Vagina (tissue), 2 donors: ENCODE measurements around the gene CCDC18. TPM values are rescaled to one million over a fixed set of nuclear protein-coding genes. Genes with fewer than 3 reads are reported as not detected.
"Not testable (repeated sequence)": the region's sequence is repeated elsewhere in the genome, so short reads cannot be mapped to it uniquely, and the experiment has no call there.

Source experiments
- DNase-seq, 2 donors: peaks; one replicate each; pipeline ENCODE4 v3.0.0-alpha.2; 2017; ENCODE audit errors: extremely low spot score in 2 of 2
- H3K27ac ChIP-seq: fragments of 200-600 bp; sonication (generic); one replicate; pipeline ENCODE4 v1.5.1; 2019
- H3K27me3 ChIP-seq: fragments of 200-600 bp; sonication (generic); one replicate; pipeline ENCODE4 v1.5.1; 2019
- H3K36me3 ChIP-seq, 2 donors: fragments of 200-600 bp; sonication (generic); one replicate each; pipeline ENCODE4 v1.5.1; 2017 to 2019
- H3K4me1 ChIP-seq: fragments of 200-600 bp; sonication (generic); one replicate; pipeline ENCODE4 v1.5.1; 2019
- H3K4me3 ChIP-seq, 2 donors: fragments of 200-600 bp; sonication (generic); 1 replicate in 1 of 2; 2 replicates in 1 of 2; pipeline ENCODE4 v1.5.1; 2016 to 2019
- H3K9me3 ChIP-seq: fragments of 200-600 bp; sonication (generic); one replicate; pipeline ENCODE4 v1.5.1; 2019
- POLR2A ChIP-seq, 2 donors: fragments of 450-650 bp; IDR thresholded peaks; one replicate each; pipeline ENCODE4 v1.6.1; 2017; ENCODE audit warnings: antibody characterized with exemption in 2 of 2, mild to moderate bottlenecking in 2 of 2, moderate library complexity in 2 of 2
- POLR2AphosphoS5 ChIP-seq, 2 donors: sonication (generic); formaldehyde crosslinking; IDR thresholded peaks; one replicate each; pipeline ENCODE4 v1.9.0; 2017; ENCODE audit warnings: antibody characterized with exemption in 2 of 2, mild to moderate bottlenecking in 2 of 2, low read depth in 1 of 2; ENCODE audit not compliant: insufficient read depth in 1 of 2
- intact Hi-C: fragments of 100-400 bp; cut with DNase I; formaldehyde crosslinking; loops from one replicate; pipeline ENCODE4 v1.15.1; 2023
- total RNA-seq: library from RNA; depleted of rRNA; stranded (reverse); fragments of >200 nt; gene quantifications from one replicate; pipeline ENCODE4 v1.2.3, GENCODE V29; 2016
- TF ChIP-seq, protein P1 (sequence below), 3 experiments: fragments of 450-650 bp in 2 of 3; fragments of 200-600 bp in 1 of 3; sonication (generic) in 1 of 3; IDR thresholded peaks; one replicate each; pipeline ENCODE4 v1.5.1; 2017 to 2019; ENCODE audit warnings: antibody characterized with exemption in 3 of 3, mild to moderate bottlenecking in 2 of 3, moderate library complexity in 2 of 3

Gene CCDC18
- total RNA-seq, 1 donor from 2014 or later = 17.7 TPM

DNA sequence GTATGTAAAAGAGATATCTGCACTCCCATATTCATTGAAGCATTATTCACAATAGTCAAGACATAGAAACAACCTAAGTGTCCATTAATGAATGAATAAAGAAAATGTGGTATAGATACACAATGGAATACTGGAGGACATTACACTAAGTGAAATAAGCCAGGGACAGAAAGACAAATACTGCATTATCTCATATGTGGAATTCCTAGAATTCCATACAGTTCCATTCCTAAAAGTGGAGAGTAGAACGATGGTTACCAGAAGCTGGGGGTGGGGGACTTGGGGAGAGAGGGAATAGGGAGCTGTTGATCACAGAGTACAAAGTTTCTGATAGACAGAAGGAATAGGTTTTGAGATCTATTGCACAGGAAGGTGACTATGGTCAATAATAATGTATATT lies 7.7 kb upstream of the CCDC18 start:
- Histone ChIP-seq H3K9me3 (no peaks in the 10 kb centered on the region), H3K36me3 (no peaks in the 10 kb centered on the region), H3K4me1 (peaks cover 35% of the 10 kb centered on the region), H3K27ac (no peak overlapping the region), H3K4me3 (no peak overlapping the region), H3K27me3 (no peaks in the 10 kb centered on the region)
- intact Hi-C loops = no loop called here
- DNase-seq = no peak
- TF ChIP-seq POLR2AphosphoS5 (IDR thresholded peaks at IDR 0.05; ENCODE audit: insufficient read depth in 1 of 2, low read depth in 1 of 2) = no peak
- TF ChIP-seq POLR2A (IDR thresholded peaks at IDR 0.05) = no peak
- TF ChIP-seq, protein P1, sequence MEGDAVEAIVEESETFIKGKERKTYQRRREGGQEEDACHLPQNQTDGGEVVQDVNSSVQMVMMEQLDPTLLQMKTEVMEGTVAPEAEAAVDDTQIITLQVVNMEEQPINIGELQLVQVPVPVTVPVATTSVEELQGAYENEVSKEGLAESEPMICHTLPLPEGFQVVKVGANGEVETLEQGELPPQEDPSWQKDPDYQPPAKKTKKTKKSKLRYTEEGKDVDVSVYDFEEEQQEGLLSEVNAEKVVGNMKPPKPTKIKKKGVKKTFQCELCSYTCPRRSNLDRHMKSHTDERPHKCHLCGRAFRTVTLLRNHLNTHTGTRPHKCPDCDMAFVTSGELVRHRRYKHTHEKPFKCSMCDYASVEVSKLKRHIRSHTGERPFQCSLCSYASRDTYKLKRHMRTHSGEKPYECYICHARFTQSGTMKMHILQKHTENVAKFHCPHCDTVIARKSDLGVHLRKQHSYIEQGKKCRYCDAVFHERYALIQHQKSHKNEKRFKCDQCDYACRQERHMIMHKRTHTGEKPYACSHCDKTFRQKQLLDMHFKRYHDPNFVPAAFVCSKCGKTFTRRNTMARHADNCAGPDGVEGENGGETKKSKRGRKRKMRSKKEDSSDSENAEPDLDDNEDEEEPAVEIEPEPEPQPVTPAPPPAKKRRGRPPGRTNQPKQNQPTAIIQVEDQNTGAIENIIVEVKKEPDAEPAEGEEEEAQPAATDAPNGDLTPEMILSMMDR (IDR thresholded peaks at IDR 0.05) = no peak

DNA sequence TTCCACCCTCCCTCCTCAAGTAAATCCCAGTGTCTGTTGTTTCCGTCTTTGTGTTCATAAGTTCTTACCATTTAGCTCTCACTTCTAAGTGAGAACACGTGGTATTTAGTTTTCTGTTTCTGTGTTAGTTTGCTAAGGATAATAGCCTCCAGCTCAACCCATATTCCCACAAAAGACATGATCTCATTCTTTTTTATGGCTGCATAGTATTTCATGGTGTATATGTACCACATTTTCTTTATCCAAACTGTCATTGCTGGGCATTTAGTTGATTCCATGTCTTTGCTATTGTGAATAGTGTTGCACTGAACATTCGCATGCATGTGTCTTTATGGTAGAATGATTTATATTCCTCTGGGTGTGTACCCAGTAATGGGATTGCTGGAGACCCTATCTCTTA lies 5.9 kb upstream of the CCDC18 start:
- H3K4me3 ChIP-seq, intact Hi-C loops, H3K27me3 ChIP-seq, H3K9me3 ChIP-seq, H3K27ac ChIP-seq, DNase-seq, H3K36me3 ChIP-seq: not testable (repeated sequence)
- peaks cover 47% of the 10 kb centered on the region for H3K4me1 ChIP-seq

DNA sequence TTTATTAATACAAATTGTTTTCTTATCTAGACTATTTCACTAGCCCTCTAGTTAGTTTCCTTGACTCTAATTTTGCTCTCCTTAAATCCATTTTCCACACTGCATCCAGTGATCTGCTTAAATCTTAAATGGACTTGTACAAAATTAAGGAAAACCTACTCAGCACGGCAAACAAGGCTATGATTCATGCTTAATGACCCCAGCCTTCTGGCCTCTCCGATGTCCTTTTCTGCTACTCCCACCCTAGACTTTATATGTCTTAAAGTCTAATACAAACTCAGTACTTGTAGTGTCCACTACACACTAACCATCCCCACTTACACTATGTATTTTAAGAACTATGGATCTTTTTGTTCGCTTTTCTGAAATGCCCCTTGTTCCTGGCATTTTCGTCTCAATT lies 2.5 kb upstream of the CCDC18 start:
- no peak overlapping the region for H3K27ac ChIP-seq
- peak overlapping the region; percentile 97 to 99 for H3K4me3 ChIP-seq
- no peaks in the 10 kb centered on the region for H3K36me3 ChIP-seq
- intact Hi-C loops = no loop called here
- no peaks in the 10 kb centered on the region for H3K9me3 ChIP-seq
- peaks cover 43% of the 10 kb centered on the region for H3K4me1 ChIP-seq
- DNase-seq = no peak
- no peaks in the 10 kb centered on the region for H3K27me3 ChIP-seq
- TF ChIP-seq, protein P1 (IDR thresholded peaks at IDR 0.05) = no peak
- TF ChIP-seq POLR2AphosphoS5 (IDR thresholded peaks at IDR 0.05; ENCODE audit: insufficient read depth in 1 of 2, low read depth in 1 of 2) (no peak), POLR2A (IDR thresholded peaks at IDR 0.05) (no peak)

DNA sequence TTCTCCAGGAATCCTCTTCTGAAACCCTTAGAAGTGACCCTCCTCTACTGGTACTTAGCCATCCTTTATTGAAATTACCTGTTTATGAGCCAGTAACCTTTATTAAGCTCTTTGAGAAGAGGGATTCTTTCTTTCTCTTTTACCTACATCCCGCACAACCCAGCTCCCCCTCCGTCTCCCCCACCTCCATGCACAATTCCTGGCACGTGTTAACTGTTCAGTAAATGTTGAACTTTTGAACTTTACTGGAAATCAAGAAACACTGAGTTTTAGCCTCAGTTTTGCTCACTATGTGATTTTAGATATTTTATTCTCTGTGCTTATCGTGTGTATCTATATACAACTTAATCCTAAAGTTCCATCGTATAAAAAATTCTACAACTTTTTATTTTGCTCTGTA lies 2.1 kb upstream of the CCDC18 start:
- Histone ChIP-seq H3K4me3 (peak overlapping the region; percentile 97 to 99), H3K36me3 (no peaks in the 10 kb centered on the region), H3K27me3 (no peaks in the 10 kb centered on the region), H3K4me1 (peaks cover 40% of the 10 kb centered on the region), H3K27ac (peak overlapping the region; percentile 99), H3K9me3 (no peaks in the 10 kb centered on the region)
- DNase-seq = no peak
- intact Hi-C loops = no loop called here
- no peak for TF ChIP-seq POLR2A (IDR thresholded peaks at IDR 0.05)
- TF ChIP-seq, protein P1 (IDR thresholded peaks at IDR 0.05) = no peak
- no peak for TF ChIP-seq POLR2AphosphoS5 (IDR thresholded peaks at IDR 0.05; ENCODE audit: insufficient read depth in 1 of 2, low read depth in 1 of 2)

DNA sequence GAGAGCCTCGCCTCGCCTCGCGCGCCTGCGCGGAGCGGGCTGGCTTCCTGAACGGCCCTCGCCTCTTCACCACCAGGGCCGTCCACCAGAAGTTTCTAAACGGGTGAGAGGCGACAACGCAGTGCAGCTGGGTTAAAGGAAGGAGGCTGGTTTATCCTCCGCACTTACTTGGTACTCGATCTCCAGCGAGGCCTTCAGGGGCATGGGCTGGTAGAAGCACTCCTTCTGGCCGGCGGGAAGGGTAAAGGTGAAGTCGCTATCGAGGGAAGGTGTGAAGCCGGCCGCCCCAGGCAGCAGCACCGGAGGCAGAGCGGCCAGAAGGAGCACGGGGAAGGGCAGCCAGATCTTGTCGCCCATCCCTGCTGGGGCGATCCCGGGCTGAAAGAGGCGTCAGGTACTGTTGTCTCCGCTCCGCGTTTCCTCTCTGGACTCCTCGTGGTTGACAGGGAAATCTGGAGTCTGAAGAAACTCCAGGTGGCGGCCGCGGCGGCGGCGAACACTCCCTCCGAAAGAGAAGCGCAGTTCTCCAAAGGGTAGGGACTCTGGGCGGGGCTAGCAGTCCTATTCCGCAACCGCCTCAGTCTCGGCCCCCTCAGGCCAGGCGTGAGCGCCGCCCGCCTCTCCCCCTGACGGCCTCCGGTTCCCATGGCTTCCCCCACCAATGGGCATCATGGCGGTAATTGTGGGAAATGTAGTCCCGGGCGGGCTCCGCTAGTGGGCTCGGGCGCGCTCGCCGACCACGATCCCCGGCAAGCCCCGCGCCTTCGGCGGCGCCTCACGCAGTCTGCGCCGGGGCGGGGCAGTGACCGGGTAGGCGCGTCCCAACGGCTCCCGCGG lies 420 bp upstream of the CCDC18 start, which contains the start of gene TMED5:
TMED5 (minus strand) TSS at position 528 of the 837 bp plus-strand sequence; CDS start at position 357, 171 bp downstream.
- peaks cover 36% of the 10 kb centered on the region for H3K4me1 ChIP-seq
- intact Hi-C loops = no loop called here
- peak within 1 kb of the TSS; percentile 99 for H3K27ac ChIP-seq
- TF ChIP-seq, protein P1 (IDR thresholded peaks at IDR 0.05) = peak in 1 of 3 experiments; percentile 16
- peak in 1 of 2 donors; percentile 98 for TF ChIP-seq POLR2A (IDR thresholded peaks at IDR 0.05)
- TF ChIP-seq POLR2AphosphoS5 (IDR thresholded peaks at IDR 0.05; ENCODE audit: insufficient read depth in 1 of 2, low read depth in 1 of 2) = peak; percentile 74 to 100
- H3K4me3 ChIP-seq = peak within 1 kb of the TSS; percentile 97 to 99
- peak in 1 of 2 donors; percentile 99 for DNase-seq
- H3K9me3 ChIP-seq = no peaks in the 10 kb centered on the region
- H3K36me3 ChIP-seq = no peaks in the 10 kb centered on the region
- no peaks in the 10 kb centered on the region for H3K27me3 ChIP-seq
